ENCODE data around the gene PPFIBP2.

GRCh38 chr11:7651140-7651551, 137.3 kb downstream of the PPFIBP2 start:
- TF ChIP-seq ZNF792 (tag by site-specific recombination; IDR thresholded peaks at IDR 0.05) (no peak), REST (tag by site-specific recombination; IDR thresholded peaks at IDR 0.05) (no peak), ELK4 (IDR thresholded peaks at IDR 0.05; ENCODE audit: borderline replicate concordance, low read depth, low read length) (no peak), CTCF (tag by site-specific recombination; IDR thresholded peaks at IDR 0.05) (no peak), ZNF488 (tag by site-specific recombination; IDR thresholded peaks at IDR 0.05) (no peak)

Data from HEK293 (cell line).